ENCODE results near the gene KLHL18.

KLHL18 gene

DNA sequence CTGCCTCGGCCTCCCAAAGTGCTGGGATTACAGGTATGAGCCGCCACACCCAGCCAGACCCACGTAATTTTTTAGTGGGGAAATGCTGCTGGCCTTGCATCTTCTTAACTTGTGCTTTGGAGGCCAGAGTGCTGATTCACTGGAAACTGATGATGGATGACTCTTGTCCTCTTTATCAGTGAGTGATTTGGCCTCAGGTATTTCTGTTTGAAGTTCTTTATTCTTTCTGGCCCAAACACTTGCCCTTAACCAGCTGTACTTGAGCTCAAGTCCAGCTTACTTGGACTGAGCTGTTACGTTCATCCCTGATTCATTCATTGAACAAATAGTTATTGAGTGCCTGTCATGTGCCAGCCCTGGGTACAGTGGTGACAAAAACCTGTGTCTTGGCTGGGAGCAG lies 102.3 kb downstream of the KLHL18 start:
- peaks cover 7 to 13% of the 10 kb centered on the region in 2 donors for H3K4me1 ChIP-seq (ENCODE audit: control insufficient read depth in 2 of 2, insufficient read depth in 2 of 2, low read length in 2 of 2)
- peaks cover 0 to 25% of the 10 kb centered on the region in 2 donors for H3K36me3 ChIP-seq (ENCODE audit: control insufficient read depth in 2 of 2, insufficient read depth in 2 of 2, low read length in 2 of 2)
- no peak overlapping the region for H3K4me3 ChIP-seq (ENCODE audit: low read length in 2 of 2)
- no peaks in the 10 kb centered on the region for H3K27me3 ChIP-seq (ENCODE audit: control insufficient read depth in 2 of 2, insufficient read depth in 2 of 2, low read length in 2 of 2)
- H3K9ac ChIP-seq (ENCODE audit: low read depth in 1 of 2, low read length in 2 of 2): no peak overlapping the region
- no peak overlapping the region for H3K27ac ChIP-seq (ENCODE audit: low read depth in 2 of 2, low read length in 2 of 2)
- H3K9me3 ChIP-seq (ENCODE audit: control insufficient read depth in 2 of 2, low read length in 2 of 2): no peaks in the 10 kb centered on the region

DNA sequence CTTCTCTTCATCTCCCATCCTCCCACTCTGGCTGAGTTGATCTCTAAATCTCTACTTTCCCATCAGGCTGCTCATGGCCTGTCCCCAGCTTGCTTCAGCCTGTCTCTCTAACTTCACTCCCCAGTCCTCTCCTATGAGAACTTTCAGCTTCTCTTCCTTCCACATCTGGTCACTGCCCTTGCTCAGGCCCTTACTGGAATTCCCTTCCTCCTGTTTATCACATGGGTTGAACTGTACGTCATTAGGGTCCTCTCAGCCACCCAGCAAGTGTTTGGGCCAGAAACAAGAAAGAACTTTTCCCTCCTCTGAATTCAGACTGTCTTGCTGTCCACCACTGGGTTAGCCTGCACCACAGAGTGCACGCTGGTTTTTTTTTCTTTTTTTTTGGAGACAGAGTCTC lies 103.1 kb downstream of the KLHL18 start:
- no peak overlapping the region for H3K4me3 ChIP-seq (ENCODE audit: low read length in 2 of 2)
- H3K9me3 ChIP-seq (ENCODE audit: control insufficient read depth in 2 of 2, low read length in 2 of 2): no peaks in the 10 kb centered on the region
- H3K27ac ChIP-seq (ENCODE audit: low read depth in 2 of 2, low read length in 2 of 2): no peak overlapping the region
- H3K9ac ChIP-seq (ENCODE audit: low read depth in 1 of 2, low read length in 2 of 2): no peak overlapping the region
- peaks cover 0 to 25% of the 10 kb centered on the region in 2 donors for H3K36me3 ChIP-seq (ENCODE audit: control insufficient read depth in 2 of 2, insufficient read depth in 2 of 2, low read length in 2 of 2)
- peaks cover 7 to 8% of the 10 kb centered on the region in 2 donors for H3K4me1 ChIP-seq (ENCODE audit: control insufficient read depth in 2 of 2, insufficient read depth in 2 of 2, low read length in 2 of 2)
- no peaks in the 10 kb centered on the region for H3K27me3 ChIP-seq (ENCODE audit: control insufficient read depth in 2 of 2, insufficient read depth in 2 of 2, low read length in 2 of 2)

DNA sequence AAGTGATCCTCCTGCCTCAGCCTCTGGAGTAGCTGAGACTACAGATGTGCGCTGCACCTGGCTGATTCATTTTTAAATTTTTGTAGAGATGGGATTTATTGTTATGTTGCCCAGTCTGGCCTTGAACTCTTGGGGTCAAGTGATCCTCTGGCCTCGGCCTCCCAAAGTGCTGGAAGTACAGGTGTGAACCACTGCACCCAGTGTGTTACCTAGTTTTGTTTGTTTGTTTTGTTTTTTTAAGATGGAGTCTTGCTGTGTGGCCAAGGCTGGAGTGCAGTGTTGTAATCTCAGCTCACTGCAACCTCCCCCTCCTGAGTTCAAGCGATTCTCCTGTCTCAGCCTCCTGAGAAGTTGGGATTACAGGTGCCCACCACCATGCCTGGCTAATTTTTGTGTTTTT lies 110.2 kb downstream of the KLHL18 start:
- Histone ChIP-seq H3K27me3 (ENCODE audit: control insufficient read depth in 2 of 2, insufficient read depth in 2 of 2, low read length in 2 of 2) (no peaks in the 10 kb centered on the region), H3K9ac (ENCODE audit: low read depth in 1 of 2, low read length in 2 of 2) (no peak overlapping the region), H3K27ac (ENCODE audit: low read depth in 2 of 2, low read length in 2 of 2) (no peak overlapping the region), H3K4me1 (ENCODE audit: control insufficient read depth in 2 of 2, insufficient read depth in 2 of 2, low read length in 2 of 2) (no peaks in the 10 kb centered on the region), H3K4me3 (ENCODE audit: low read length in 2 of 2) (no peak overlapping the region), H3K36me3 (ENCODE audit: control insufficient read depth in 2 of 2, insufficient read depth in 2 of 2, low read length in 2 of 2) (peaks cover 11 to 27% of the 10 kb centered on the region in 2 donors), H3K9me3 (ENCODE audit: control insufficient read depth in 2 of 2, low read length in 2 of 2) (no peaks in the 10 kb centered on the region)

DNA sequence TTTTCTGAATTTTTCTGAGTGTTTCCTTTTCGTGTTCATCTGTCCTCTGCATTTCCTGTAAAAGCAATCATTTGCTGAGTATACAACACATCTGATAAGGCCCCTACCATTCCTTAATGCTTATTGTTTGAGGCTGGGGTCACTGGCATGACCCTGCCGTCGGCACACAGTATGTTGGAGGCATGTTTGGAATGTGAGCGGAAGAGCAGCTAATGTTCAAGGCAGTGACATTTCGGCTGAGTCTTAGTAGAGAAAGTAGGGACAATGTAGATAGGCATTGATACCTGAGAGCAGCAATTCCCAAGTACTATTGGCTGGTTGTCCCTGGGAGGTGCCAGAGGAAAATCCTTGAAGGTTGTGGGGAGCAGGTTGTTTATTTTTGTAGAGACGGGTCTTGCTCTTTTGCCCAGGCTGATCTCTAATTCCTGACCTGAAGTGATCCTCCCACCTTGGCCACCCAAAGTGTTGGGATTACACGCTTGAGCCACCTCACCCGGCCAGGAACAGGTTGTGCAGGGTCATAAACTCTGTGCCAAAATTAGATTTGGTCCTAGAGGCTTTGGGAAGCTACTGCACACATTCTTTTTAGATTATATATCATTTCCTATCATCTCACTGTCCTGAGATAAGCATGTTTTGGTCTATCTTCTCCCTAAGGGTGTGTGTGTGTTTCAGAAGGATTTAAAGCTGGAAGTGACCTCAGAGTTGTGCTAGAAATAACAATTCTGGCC lies 111.6 kb downstream of the KLHL18 start:
- no peak overlapping the region for H3K27ac ChIP-seq (ENCODE audit: low read depth in 2 of 2, low read length in 2 of 2)
- no peak overlapping the region for H3K4me3 ChIP-seq (ENCODE audit: low read length in 2 of 2)
- no peaks in the 10 kb centered on the region for H3K9me3 ChIP-seq (ENCODE audit: control insufficient read depth in 2 of 2, low read length in 2 of 2)
- H3K4me1 ChIP-seq (ENCODE audit: control insufficient read depth in 2 of 2, insufficient read depth in 2 of 2, low read length in 2 of 2): no peaks in the 10 kb centered on the region
- H3K36me3 ChIP-seq (ENCODE audit: control insufficient read depth in 2 of 2, insufficient read depth in 2 of 2, low read length in 2 of 2): peaks cover 14 to 23% of the 10 kb centered on the region in 2 donors
- H3K27me3 ChIP-seq (ENCODE audit: control insufficient read depth in 2 of 2, insufficient read depth in 2 of 2, low read length in 2 of 2): no peaks in the 10 kb centered on the region
- no peak overlapping the region for H3K9ac ChIP-seq (ENCODE audit: low read depth in 1 of 2, low read length in 2 of 2)

DNA sequence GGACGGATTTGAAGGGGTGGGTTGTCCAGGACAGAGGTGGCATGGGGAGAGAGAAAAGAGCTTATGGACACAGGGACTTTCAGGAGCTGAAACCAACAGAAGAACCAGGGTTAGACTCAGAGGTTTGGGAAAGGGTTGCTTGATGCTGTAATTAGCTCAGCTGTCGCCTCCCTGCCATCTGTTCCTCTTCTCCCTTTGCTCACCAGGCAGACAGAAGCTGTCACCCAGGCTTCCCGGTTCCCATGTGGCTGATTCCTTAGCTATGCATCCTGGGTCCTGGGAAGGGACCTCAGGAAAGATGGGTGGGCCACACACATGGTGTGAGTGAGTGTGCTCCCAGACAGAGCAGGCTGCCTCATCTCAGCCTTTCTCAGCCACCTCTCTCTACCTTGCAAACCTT lies 112.1 kb downstream of the KLHL18 start:
- no peaks in the 10 kb centered on the region for H3K4me1 ChIP-seq (ENCODE audit: control insufficient read depth in 2 of 2, insufficient read depth in 2 of 2, low read length in 2 of 2)
- H3K27ac ChIP-seq (ENCODE audit: low read depth in 2 of 2, low read length in 2 of 2): no peak overlapping the region
- H3K9ac ChIP-seq (ENCODE audit: low read depth in 1 of 2, low read length in 2 of 2): no peak overlapping the region
- no peak overlapping the region for H3K4me3 ChIP-seq (ENCODE audit: low read length in 2 of 2)
- H3K27me3 ChIP-seq (ENCODE audit: control insufficient read depth in 2 of 2, insufficient read depth in 2 of 2, low read length in 2 of 2): no peaks in the 10 kb centered on the region
- H3K36me3 ChIP-seq (ENCODE audit: control insufficient read depth in 2 of 2, insufficient read depth in 2 of 2, low read length in 2 of 2): peaks cover 14 to 26% of the 10 kb centered on the region in 2 donors
- H3K9me3 ChIP-seq (ENCODE audit: control insufficient read depth in 2 of 2, low read length in 2 of 2): no peaks in the 10 kb centered on the region
